Left renal cortex interstitium (tissue), 4 donors: ENCODE data around the gene TBC1D13. TPM values are rescaled to one million over a fixed set of nuclear protein-coding genes. Genes with fewer than 3 reads are reported as not detected.
"Not testable (repeated sequence)": the region's sequence is repeated elsewhere in the genome, so short reads cannot be mapped to it uniquely, and the experiment has no call there.

ENCODE experiments used
- DNase-seq, 4 donors: peaks; one replicate each; pipeline ENCODE4 v3.0.0-alpha.2; 2013; ENCODE audit warnings: low read depth in 4 of 4, low spot score in 2 of 4, missing footprints in 1 of 4
- polyA plus RNA-seq, 4 donors: library from polyadenylated mRNA; unstranded; fragments of 120-200 nt; gene quantifications; one replicate each; pipeline ENCODE4 v1.2.1, GENCODE V29; 2013; ENCODE audit not compliant: insufficient read length in 4 of 4

TBC1D13 gene
- polyA plus RNA-seq, 4 donors: 35.4 to 41.7 (median 37.4) TPM

DNA sequence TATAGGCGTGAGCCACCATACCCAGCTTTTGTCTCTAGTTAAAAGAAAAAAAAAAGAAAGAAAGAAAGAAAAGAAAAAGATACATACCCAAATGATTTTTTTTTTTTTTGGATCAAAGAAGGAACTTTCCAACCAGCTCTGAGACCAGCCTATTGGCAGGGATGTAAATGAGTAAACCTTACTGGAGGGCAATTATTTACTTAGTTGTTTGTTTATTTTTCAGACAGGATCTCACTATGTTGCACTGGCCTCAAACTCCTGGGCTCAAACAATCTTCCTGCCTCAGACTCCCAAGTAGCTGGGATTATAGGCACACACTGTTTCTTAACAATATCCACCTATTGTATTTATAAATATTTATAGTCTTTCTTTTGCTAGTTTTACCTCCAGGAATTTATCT lies 53.5 kb downstream of the TBC1D13 start:
- DNase-seq: no peak

DNA sequence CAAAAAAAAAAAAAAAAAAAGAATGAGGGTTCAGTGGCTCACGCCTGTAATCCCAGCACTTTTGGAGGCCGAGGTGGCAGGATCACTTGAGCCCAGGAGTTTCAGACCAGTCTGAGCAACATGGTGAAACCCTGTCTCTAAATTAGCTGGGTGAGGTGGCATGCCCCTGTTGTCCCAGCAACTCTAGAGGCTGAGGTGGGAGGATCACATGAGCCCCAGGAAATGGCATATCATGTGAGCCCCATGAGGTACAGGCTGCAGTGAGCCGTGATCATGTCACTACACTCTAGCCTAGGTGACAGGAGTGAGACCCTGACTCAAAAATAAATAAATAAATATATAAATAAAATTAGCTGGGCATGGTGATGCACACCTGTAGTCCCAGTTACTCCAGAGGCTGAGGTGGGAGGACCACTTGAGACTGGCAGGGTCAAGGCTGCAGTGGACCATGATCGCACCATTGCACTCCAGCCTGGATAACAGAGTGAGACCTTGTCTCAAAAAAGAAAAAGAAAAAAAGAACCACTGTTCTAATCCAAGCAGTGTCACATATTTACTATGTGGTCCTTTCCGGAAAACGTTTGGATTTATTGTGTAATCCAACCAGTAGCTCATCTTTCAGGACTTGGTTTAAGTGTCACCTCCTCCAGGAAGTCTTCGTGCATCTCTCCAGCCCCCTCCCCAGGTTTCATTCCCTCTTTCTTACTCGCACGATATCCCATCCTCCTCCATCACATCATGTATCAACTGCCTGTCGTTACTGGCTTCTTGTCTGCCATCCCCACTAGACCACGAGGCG lies 54.8 kb downstream of the TBC1D13 start:
- DNase-seq: no peak

DNA sequence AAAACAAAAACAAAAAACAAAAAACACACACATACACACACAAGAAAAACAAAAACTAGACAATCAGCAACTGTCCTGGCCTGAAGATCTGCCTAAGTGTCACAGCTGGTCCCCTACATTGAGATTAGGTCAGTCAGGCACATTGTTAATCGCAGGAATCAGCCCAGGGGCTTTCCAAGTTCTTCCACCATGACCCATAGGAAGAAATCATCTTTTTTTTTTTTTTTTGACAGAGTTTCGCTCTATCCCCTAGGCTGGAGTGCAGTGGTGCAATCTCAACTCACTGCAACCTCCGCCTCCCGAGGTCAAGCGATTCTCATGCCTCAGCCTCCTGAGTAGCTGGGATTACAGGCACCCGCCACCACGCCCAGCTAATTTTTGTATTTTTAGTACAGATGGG lies 56.1 kb downstream of the TBC1D13 start:
- DNase-seq: not testable (repeated sequence)

DNA sequence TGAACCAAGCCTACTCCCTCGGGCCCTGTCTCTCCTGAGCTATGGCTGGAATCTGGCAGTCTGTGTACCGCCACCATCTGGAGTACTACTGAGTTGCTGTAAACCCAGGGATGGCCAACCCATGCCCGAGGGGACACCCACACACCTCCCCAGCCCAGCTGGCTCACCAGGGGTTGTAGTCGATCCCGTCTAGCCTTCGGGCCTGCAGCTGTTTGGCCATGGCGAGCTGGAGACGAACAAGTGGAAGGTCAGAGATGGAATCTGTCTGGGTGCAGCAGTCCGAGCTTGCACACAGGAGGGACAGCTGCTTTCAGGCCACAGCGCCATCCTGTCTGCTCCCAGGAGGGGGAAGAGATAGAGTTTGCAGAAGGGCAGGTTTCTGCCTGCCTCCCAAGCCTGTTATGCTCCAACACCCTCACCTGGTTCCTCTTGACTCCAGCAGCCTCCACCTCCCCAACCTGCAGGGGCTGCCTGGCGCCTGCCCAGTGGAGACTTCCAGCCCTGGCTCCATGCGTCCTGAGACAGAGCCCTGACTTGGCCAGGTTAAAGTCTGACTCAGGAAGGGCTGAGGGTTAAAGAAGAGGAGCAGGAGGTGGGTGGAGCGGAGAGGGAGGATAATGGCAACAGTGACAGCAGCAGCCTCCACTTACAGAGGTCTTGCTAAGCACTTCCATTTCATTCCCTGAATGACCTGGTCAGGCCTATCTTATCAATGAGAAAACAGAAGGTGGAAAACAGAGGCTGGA lies 58.3 kb downstream of the TBC1D13 start:
- no peak for DNase-seq

DNA sequence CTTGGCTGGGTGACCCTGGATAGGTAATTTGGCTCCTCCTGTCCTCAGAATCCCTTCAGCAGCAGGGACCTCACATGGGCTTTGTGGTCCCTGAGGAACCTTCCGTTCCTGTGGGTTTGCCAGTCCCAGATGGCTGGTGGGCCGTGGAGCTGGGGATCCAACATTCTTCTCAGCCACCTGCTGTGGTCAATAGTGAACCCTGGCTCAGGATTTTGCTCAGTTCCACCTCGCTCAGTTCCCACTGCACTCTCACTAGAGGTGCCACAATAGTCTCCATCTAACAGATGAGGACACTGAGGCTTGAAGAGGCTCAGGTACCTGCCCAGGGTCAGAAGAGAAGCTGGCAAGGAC lies 59.6 kb downstream of the TBC1D13 start:
- DNase-seq: no peak

DNA sequence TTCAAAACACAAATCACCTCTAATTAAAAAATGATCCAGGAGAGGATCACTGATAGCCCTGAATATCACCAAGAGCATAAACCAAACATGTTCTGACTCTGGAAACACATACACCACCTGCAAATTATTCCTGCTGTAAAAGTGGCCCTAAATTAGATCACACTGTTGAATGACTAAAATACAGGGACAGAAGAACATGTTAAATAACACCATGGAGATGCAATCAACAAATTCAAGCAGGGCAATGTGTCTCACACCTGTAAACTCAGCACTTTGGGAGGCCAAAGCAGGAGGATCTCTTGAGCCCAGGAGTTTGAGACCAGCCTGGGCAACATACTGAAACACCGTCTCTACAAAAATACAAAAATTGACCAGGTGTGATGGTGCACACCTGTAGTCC lies 60.8 kb downstream of the TBC1D13 start:
- DNase-seq: no peak

DNA sequence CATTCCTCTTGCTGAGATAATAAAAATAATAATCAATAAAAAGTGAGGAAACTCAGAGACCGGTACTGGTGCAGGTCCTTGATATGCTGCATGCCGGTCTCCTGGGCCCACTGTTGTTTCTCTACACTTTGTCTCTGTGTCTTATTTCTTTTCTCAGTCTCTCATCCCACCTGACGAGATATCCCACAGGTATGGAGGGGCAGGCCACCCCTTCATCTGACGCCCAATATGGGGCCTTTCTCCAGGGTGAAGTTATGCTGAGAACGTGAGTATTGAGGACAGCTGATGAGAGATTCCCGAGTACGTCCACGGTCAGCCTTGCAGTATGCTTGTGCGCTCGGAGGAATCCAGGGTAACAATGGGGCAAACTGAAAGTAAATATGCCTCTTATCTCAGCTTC lies 64.0 kb downstream of the TBC1D13 start:
- DNase-seq: not testable (repeated sequence)

DNA sequence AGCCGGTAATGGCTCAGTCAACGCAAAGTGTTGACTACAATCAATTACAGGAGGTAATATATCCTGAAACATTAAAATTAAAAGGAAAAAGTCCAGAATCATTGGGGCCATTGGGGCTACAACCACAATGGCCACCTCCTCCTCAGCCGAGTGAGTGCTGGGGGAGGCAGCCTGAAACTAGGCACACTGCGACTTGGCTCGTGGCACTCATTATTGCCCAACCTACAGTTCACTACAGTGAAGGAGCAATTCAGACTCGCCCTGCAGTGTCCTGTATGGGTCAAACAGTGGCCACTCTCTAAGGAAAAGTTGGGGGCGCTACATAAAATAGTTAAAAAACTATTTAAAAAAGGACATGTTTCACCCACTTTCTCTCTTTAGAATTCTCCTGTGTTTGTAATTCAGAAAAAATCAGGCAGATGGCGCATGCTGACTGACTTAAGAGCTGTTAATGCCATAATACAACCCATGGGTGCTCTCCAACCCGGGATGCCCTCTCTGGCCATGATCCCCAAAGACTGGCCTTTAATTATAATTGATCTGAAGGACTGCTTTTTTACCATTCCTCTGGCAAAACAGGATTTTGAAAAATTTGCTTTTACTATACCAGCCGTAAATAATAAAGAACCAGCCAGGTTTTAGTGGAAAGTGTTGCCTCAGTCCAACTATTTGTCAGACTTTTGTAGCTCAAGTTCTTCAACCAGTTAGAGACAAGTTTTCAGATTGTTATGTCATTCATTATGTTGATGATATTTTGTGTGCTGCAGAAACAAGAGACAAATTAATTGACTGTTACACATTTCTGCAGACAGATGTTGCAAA lies 64.9 kb downstream of the TBC1D13 start:
- DNase-seq: not testable (repeated sequence)

DNA sequence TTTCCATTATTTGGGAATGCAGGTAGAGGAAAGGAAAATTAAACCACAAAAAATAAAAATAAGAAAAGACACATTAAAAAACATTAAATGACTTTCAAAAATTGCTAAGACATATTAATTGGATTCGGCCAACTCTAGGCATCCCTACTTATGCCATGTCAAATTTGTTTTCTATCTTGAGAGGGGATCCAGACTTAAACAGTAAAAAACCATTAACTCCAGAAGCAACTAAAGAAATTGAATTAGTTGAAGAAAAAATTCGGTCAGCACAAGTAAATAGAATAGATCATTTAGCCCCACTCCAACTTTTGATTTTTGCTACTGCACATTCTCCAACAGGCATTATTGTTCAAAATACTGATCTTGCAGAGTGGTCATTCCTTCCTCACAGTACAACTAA lies 65.6 kb downstream of the TBC1D13 start:
- not testable (repeated sequence) for DNase-seq

DNA sequence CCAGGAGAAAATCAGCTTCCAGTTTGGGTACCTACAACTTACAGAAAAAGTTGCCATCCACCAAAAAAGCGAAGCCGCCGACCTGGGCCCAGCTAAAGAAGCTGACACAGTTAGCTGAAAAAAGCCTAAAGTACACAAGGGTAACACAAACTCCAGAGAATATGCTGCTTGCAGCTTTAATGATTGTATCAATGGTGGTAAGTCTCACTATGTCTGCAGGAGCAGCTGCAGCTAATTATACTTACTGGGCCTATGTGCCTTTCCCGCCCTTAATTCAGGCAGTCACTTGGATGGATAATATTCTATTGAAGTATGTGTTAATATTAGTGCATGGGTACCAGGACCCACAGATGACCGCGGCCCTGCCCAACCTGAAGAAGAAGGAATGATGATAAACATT lies 67.4 kb downstream of the TBC1D13 start:
- DNase-seq: not testable (repeated sequence)

DNA sequence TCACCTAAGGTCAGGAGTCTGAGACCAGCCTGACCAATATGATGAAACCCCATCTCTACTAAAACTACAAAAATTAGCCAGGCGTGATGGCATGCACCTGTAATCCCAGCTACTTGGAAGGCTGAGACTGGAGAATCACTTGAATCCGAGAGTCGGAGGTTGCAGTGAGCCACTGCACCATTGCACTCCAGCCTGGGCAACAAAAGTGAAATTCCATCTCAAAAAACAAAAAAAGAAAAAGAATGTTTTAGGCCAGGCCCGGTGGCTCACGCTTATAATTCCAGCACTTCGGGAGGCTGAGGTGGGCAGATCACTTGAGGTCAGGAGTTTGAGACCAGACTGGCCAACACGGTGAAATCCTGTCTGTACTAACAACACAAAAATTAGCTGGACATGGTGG lies 71.4 kb downstream of the TBC1D13 start:
- DNase-seq: not testable (repeated sequence)

Other genes with a start within 250 kb of the TBC1D13 start
- 100 to 1,000 TPM; 286 to 440 (median 375) TPM for gene SPTAN1, start 234.7 kb upstream of the TBC1D13 start, polyA plus RNA-seq
- gene DYNC2I2, start 130.4 kb upstream of the TBC1D13 start, polyA plus RNA-seq: 10 to 100 TPM; 55.5 to 95.5 (median 78.0) TPM
- 100 to 1,000 TPM; 556 to 701 (median 612) TPM for gene SET, start 98.0 kb upstream of the TBC1D13 start, polyA plus RNA-seq
- 10 to 100 TPM in 3 of 4 donors, 1 to 10 TPM in 1; 6.9 to 15.6 (median 12.5) TPM for gene PKN3, start 84.8 kb upstream of the TBC1D13 start, polyA plus RNA-seq
- gene ZDHHC12, start 63.1 kb upstream of the TBC1D13 start, polyA plus RNA-seq: 10 to 100 TPM; 15.6 to 26.2 (median 20.7) TPM
- 10 to 100 TPM; 33.5 to 43.9 (median 37.0) TPM for gene ZER1, start 15.3 kb upstream of the TBC1D13 start, polyA plus RNA-seq
- 10 to 100 TPM in 2 of 4 donors, 1 to 10 TPM in 2; 6.8 to 16.4 (median 12.6) TPM for gene ENDOG, start 31.2 kb downstream of the TBC1D13 start, polyA plus RNA-seq
- 10 to 100 TPM; 31.8 to 52.4 (median 40.3) TPM for gene SPOUT1, start 42.5 kb downstream of the TBC1D13 start, polyA plus RNA-seq
- gene KYAT1, start 94.7 kb downstream of the TBC1D13 start, polyA plus RNA-seq: 10 to 100 TPM; 17.0 to 31.0 (median 25.5) TPM
- 10 to 100 TPM; 26.8 to 34.8 (median 30.8) TPM for gene LRRC8A, start 94.9 kb downstream of the TBC1D13 start, polyA plus RNA-seq
- 10 to 100 TPM; 55.6 to 69.5 (median 62.4) TPM for gene PHYHD1, start 133.7 kb downstream of the TBC1D13 start, polyA plus RNA-seq
- gene DOLK, start 160.3 kb downstream of the TBC1D13 start, polyA plus RNA-seq: 10 to 100 TPM; 14.4 to 20.0 (median 16.8) TPM
- gene NUP188, start 160.4 kb downstream of the TBC1D13 start, polyA plus RNA-seq: 10 to 100 TPM; 35.2 to 60.5 (median 47.4) TPM
- gene SH3GLB2, start 241.1 kb downstream of the TBC1D13 start, polyA plus RNA-seq: 100 to 1,000 TPM; 102 to 194 (median 137) TPM
- gene MIGA2, start 249.4 kb downstream of the TBC1D13 start, polyA plus RNA-seq: 10 to 100 TPM; 14.7 to 32.1 (median 24.2) TPM